Measurements from ENCODE around the gene TMIGD1.

Gene TMIGD1

DNA sequence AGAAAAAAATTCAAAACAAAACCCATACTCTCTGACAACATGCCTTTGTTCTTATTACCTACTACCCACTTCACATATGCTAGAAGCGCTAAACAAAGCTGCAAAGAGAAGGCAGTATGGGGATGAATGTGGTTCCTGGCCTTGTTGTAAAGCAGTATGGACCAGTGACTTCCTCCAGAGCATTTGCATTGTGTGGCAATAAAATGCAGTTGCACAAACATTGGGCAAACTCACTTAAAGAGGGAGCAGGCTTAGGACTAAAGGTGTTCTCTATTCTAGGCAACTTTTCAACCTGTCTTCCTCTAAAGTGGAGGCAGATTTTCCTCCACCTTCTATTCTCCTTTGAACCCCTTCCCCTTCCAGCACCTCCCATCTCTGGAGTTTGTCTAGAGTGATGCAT is 17.1 kb downstream of the TMIGD1 start:
- no peak overlapping the region for H3K4me3 ChIP-seq (ENCODE audit: low read length)
- DNase-seq (ENCODE audit: low read depth) = no peak
- TF ChIP-seq, protein P1, sequence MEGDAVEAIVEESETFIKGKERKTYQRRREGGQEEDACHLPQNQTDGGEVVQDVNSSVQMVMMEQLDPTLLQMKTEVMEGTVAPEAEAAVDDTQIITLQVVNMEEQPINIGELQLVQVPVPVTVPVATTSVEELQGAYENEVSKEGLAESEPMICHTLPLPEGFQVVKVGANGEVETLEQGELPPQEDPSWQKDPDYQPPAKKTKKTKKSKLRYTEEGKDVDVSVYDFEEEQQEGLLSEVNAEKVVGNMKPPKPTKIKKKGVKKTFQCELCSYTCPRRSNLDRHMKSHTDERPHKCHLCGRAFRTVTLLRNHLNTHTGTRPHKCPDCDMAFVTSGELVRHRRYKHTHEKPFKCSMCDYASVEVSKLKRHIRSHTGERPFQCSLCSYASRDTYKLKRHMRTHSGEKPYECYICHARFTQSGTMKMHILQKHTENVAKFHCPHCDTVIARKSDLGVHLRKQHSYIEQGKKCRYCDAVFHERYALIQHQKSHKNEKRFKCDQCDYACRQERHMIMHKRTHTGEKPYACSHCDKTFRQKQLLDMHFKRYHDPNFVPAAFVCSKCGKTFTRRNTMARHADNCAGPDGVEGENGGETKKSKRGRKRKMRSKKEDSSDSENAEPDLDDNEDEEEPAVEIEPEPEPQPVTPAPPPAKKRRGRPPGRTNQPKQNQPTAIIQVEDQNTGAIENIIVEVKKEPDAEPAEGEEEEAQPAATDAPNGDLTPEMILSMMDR (conservative IDR thresholded peaks at IDR 0.05; ENCODE audit: low read depth, low read length) = no peak

DNA sequence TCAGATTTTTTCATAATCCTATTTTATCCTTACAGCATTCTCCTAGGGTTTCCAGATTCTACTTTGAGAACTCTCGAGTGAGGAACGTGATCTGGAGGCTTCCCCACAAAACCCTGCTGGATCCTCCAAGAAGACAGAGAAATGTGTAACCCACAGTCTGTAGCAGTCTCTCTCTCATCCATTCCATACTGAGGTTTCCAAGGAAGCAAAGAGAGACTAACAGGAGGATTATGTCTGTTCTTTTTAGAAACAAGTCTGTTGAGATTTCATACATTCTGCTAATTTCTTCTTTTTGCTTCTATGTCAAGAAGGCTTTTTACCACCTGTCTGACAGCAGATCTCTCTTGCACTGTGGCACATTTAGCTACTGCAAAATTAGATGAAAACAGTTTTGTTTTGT is 18.8 kb downstream of the TMIGD1 start:
- no peak overlapping the region for H3K4me3 ChIP-seq (ENCODE audit: low read length)
- DNase-seq (ENCODE audit: low read depth) = no peak
- TF ChIP-seq, protein P1 (conservative IDR thresholded peaks at IDR 0.05; ENCODE audit: low read depth, low read length) = no peak

DNA sequence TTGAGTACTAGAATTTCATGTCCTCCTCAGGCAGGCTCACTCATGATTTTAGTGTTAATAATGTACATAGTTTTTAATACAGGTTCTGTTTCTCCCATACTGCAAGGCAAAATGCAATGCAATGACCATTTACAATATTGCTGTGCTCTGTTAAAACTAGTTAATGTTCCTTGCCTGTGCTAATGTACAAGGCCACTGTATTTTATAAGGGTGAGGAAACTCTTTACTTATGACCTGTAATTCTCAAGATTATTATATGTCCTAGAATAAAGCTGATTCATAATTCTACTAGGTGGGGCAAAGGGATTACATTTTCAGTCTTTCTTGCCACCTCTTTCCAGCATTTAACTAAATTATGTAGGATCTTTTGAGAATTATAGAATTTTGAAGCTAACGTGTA is 19.4 kb downstream of the TMIGD1 start:
- no peak overlapping the region for H3K4me3 ChIP-seq (ENCODE audit: low read length)
- TF ChIP-seq, protein P1 (conservative IDR thresholded peaks at IDR 0.05; ENCODE audit: low read depth, low read length) = no peak
- DNase-seq (ENCODE audit: low read depth) = no peak

DNA sequence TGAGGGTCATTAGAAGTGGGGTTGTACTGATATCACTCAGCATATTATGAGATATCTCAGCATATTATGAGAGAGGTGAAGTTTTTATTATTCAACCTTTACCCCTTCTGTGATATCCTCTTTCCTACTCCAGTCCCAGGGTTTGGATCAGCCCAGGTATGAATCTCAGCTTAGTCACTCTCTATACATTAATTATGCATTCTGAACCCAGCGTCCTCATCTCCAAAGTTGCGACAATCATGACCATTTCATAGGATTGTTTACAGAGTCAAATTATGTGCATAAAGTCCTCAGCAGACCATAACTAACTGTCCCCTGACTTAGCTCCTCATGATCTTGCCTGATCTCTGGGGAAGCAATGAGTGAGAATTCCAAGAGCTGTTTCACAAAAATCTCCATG is 21.6 kb downstream of the TMIGD1 start:
- no peak overlapping the region for H3K4me3 ChIP-seq (ENCODE audit: low read length)
- no peak for DNase-seq (ENCODE audit: low read depth)
- TF ChIP-seq, protein P1 (conservative IDR thresholded peaks at IDR 0.05; ENCODE audit: low read depth, low read length) = no peak

DNA sequence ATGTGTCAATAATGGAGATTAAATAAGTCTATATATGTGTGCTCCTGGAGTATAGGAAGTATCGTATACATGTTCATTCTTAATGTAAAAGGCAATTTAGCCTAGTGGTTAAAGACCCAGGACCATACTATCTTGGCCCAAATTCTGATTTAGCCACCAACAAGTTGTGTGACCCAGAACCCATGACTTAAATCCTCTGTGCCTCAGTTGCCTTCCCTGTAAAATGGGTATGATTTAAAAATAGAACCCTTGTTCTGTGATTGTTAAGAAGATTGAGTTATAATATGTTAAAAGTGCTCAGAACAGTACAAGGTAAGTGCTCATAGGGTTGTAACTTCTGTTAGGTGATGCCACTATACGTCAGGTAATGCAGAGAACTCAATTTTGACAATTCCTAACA is 23.3 kb downstream of the TMIGD1 start:
- no peak overlapping the region for H3K4me3 ChIP-seq (ENCODE audit: low read length)
- TF ChIP-seq, protein P1 (conservative IDR thresholded peaks at IDR 0.05; ENCODE audit: low read depth, low read length) = no peak
- no peak for DNase-seq (ENCODE audit: low read depth)

DNA sequence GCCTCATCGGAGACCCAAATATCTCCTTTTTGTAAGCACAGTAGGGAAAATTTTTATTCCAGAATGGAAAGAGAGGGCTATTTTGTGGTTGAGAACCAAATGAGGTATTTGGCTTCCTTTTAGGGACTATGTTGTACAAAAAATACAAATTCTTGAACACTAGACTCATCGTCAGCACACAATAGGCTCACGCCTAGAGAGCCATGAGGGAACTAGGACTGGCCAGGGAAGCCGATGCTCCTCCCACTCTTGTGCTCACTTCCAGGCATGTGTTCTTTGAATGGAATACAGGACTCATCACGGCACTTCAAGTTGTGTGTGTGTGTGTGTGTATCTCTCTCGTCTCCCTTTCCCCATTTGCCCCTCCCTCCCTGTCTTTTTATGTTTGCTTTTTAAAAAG is 24.3 kb downstream of the TMIGD1 start:
- DNase-seq (ENCODE audit: low read depth) = no peak
- TF ChIP-seq, protein P1 (conservative IDR thresholded peaks at IDR 0.05; ENCODE audit: low read depth, low read length) = no peak
- H3K4me3 ChIP-seq (ENCODE audit: low read length) = no peak overlapping the region

DNA sequence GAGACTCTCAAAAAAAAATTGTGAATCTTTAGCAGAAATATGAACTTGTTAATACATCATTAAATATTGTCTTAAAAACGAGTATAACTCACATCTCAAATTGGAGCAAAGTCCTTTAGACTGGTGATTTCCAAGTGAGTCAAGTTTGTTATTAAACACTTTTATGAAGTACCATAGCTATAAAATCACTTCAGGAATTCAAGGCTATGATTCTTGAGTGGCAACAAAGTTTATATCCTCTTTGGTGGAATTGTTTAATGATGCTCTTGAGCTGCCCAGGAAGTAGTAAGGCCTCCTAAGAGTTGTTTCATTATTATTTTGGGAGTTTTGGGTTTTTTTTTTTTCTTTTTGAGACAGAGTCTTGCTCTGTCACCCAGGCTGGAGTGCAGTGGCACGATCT is 25.5 kb downstream of the TMIGD1 start:
- H3K4me3 ChIP-seq (ENCODE audit: low read length) = no peak overlapping the region
- TF ChIP-seq, protein P1 (conservative IDR thresholded peaks at IDR 0.05; ENCODE audit: low read depth, low read length) = no peak
- no peak for DNase-seq (ENCODE audit: low read depth)

All from retinal pigment epithelial cell (primary cell).